NAMALWA (cell line): ENCODE results near the gene CDC14B.
A peak's percentile ranks its signal among the peaks of the same experiment; 100 is the strongest.
"Not testable (repeated sequence)": the region's sequence is repeated elsewhere in the genome, so short reads cannot be mapped to it uniquely, and the experiment has no call there.

Source experiments
- DNase-seq: peaks from one replicate; pipeline ENCODE4 v3.0.0-alpha.2; 2015; ENCODE audit warnings: low spot score

The CDC14B gene

GRCh38 chr9:96619491-96620180 lies at the start of gene CDC14B:
Gene CDC14B, minus strand, starts transcription at chr9:96619843. Its CDS starts 465 bp downstream, at chr9:96619378.
- DNase-seq, result no peak

DNA sequence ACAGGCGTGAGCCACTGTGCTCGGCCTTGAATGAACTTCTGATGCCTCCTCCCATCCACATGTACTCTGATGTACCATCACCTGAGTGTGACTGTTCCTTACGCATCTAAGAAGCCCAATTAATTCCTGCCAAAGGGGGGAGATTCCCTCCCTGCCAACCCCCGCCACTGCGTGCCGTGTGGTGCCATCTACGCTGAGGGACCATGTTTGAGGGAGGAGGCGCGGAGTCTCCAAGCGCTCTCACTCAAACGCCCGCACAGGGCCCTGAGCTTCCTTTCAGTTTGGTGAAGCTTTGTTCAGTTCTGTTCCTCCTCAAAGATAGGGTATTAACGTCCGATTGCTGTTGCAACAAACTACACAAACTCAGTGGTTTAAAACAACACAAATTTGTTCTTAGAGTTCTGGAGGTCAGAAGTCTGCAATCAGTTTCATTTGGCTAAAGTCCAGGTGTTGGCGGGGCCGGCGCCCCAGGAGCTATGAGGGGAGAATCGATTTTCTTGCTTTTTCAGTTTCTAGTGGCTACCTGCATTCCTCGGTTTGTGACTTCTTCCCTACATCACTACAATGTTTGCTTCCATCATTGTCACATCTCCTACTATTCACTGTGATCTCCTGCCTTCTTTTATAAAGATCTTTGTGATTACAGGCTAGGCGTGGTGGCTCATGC lies 49.4 kb upstream of the CDC14B start:
- no peak for DNase-seq

- no peak for DNase-seq
These were observed 47.7 kb upstream of the CDC14B start for GRCh38 chr9:96667363-96667728.

DNA sequence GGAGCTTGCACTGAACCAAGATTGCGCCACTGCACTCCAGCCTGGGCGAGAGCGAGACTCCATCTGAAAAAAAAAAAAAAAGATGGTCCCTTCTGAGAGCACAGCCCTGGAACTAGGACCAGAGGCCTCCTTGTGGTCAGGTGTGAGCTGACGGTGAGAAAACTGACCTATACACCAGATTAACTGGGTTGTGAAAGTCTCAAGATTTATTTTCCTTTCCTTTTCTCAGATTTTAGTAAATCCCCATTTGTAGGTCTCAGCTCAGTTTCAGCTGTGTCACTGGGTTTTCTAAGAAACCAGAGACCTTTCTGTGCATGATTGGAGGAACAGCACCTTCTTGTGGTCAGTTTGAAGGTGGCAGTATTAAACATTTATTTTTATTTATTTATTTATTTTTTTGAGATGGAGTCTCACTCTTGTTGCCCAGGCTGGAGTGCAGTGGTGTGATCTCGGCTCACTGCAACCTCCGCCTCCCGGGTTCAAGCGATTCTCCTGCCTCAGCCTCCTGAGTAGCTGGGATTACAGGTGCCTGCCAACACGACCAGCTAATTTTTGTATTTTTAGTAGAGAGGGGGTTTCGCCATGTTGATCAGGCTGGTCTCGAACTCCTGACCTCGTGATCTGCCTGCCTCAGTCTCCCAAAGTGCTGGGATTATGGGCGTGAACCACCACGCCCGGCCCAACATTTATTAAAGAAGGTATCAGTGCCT lies 47.2 kb upstream of the CDC14B start:
- DNase-seq, result peak; percentile 75

DNA sequence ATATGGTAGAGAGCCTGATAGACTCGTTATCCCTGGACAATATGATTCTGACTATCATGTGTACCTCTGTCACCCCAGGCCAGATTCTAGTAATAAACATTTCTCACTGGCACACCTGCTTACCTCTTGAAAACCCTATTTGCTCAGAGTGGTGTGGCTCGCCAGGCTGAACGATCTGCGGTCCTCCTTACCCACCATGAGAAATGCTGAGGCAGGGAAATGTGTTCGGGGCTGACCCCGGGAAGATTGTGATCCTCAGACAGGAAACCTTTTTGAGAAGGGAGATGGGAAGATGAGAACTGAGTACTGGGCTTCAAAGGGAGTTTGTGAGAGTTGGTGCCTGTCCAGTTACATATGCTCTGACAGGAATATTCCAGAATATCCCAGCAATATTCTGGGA lies 46.1 kb upstream of the CDC14B start:
- no peak for DNase-seq

DNA sequence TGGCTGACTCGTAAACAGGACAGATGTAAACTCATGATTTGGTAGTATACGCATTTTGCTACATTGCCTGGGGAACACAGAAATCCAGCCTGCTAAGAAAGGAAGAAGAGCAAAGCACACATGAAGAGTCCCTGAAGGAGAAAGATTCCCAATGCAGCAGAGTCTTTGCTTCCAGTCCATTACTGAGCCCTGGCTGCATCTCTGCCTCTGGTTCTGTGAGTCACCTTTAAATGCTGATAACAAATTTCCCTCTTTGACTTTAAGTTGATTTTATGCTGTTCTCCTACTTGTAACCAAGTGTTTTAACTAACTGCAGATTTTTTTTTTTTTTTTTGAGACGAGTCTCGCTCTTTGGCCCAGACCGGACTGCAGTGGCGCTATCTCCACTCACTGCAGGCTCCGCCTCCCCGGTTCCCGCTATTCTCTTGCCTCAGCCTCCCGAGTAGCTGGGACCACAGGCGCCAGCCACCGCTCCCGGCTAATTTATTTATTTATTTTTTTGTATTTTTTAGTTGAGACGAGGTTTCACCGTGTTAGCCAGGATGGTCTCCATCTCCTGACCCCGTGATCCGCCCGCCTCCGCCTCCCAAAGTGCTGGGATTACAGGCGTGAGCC lies 44.0 kb upstream of the CDC14B start:
- no peak for DNase-seq

DNA sequence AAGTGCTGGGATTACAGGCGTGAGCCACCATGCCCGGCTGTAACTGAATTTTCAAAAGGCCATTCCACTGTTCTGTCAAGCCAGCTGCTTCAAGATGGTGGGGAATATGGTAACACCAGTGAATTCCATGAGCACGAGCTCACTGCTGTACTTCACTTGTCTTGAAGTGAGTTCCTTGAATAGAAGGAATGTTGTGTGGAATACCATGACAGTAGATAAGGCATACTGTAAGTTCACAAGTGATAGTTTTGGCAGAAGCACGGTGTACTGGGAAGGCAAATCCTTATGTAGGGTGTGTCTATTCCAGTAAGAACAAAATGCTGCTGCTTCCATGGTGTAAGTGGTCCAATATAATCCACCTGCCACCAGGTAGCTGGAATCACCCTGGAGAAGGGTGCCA lies 42.1 kb upstream of the CDC14B start:
- no peak for DNase-seq

DNA sequence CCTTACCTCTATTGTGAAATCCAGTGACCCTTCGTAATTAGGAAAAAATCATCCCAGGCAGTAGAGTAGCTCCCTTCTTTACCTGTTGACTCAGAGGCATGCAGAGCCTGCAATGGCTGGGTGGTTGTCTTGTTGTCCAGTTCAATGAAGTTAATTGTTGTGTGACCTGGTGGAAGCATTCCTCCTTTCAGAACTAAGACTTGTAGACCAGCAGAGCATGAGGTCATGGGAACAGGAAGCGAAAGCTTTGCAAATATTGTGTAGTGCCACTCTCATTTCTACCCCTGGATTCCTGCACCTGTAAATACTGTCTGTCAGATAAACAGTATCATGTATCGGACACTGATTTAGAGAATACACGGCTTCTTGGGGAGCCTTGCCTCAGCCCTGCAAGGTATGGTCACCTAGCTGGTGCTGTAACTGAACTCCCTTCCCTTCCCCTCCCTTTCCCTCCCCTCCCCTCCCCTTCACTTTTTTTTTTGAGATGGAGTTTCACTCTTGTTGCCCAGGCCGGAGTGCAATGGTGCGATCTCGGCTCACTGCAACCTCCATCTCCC lies 41.1 kb upstream of the CDC14B start:
- no peak for DNase-seq

- no peak for DNase-seq
These were observed 35.7 kb upstream of the CDC14B start, which contains the start of gene PRXL2C for GRCh38 chr9:96655198-96655851. Gene PRXL2C, minus strand, starts transcription at chr9:96655317. Its CDS starts 36 bp downstream, at chr9:96655281.

DNA sequence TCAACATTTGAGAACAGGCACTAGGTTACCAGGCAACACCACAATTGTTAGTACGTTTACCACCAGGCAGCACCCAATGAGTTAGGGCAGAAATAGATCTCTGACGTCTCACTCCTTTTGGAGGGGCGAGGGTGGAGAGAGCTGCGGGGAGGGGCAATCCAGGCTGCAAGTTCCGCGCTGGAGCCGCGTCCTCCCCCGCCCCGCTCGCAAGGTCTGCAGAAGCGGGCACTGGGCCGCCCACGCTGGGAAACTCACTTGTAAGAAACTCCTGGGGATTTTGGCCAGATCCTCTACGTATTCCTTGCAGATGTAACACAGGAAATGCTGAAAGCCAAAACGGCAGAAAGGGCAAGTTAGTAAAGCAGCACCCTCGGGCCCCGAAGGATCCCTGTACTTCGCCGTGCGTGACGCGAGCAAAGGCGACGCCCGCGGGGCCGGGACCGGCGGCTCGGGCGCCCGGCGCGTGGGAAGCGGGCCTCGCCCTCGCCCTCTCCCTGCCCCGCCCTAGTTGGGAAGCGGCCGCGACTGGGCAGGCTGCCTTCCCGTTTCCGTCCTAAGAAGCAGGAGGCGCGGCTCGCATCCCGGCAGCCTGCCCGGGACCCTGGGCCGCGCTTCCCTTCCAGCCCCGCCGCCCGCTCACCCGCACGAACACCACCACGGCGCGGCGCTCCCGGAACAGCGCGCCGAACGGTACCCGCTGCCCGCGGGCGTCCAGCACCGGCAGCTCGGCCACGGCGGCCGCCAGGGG lies 35.0 kb upstream of the CDC14B start:
- DNase-seq, result no peak

- DNase-seq, result peak; percentile 42
These were observed 32.0 kb upstream of the CDC14B start for GRCh38 chr9:96651626-96652025.

DNA sequence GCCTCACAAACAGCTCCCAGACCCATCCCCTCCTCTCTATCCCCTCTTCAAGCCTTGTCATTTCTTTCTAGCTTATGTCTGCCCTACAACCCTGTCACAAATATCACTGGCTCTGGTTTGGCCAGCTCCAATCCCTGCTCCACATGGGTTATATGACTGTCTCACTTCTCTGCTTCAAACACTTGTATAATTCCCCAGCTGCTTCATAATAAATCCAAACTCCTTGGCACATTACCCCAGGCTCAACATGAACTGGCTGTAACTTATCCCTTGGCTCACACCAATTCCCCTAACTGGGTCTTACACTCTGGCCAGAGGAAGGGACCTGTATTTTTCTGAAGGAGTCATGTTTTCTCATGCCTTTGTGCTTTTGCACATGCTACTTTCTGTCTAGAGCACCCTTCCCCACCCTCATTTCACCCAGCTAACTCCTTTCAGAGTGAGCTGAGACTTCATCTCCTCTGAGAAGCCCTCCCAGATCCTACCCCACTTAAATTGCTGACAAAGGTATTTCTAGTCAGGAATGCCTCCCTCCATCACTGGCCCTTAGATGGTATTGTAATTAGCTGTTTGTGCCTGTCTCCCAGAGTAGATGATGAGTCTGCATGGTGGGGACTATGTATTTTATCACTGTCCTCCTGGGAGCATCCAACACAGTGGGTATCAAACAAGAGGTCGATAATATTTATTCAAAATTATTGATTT lies 30.1 kb upstream of the CDC14B start:
- no peak for DNase-seq

GRCh38 chr9:96646081-96646991 lies 26.7 kb upstream of the CDC14B start:
- DNase-seq, result no peak

- no peak for DNase-seq
These were observed 24.5 kb upstream of the CDC14B start for GRCh38 chr9:96644137-96644536.

DNA sequence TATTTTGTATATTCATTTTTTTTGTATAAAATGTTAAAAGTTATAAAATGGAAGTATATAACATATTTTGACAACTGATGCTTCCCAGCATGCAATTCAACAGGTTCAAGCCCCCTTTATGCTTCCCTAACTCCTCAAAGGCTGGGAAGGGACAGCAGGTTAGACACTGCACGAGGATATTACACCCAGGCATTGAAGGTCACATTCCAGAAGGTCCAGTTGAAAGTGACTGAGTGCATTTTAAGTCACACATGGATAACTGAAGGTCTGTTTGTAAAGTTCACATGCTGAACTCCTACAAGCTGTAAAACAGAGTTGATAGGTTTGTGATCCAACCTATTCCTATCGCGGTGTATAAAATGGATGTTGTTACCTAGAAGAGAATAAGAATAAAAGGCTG lies 21.9 kb upstream of the CDC14B start:
- DNase-seq, result no peak

DNA sequence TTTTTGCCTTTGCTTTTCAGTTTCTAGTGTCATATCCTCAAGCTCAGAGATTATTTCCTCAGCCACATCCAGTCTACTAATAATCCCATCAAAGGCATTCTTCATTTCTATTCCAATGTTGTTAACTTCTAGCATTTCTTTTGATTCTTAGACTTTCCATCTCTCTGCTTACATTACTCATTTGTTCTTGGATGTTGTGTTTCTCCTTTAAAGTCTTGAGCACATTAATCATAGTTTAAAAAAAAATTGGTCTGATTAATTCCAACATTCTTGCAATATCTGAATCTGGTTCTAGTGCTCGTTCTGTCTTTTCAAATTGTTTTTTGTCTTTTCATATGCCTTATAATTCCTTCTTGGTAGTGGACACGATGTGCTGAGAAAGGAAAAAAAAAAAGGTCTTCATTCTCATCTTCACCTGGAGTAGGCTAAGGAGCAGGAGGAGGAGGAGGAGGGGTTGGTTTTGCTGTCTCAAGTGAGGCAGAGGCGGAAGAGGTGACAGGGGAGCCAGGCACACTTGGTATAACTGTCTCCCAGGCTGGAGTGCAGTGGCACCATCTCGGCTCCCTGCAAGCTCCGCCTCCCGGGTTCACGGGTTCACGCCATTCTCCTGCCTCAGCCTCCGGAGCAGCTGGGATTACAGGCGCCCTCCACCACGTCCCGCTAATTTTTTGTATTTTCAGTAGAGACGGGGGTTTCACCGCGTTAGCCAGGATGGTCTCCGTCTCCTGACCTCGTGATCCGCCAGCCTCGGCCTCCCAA lies 19.1 kb upstream of the CDC14B start:
- no peak for DNase-seq

DNA sequence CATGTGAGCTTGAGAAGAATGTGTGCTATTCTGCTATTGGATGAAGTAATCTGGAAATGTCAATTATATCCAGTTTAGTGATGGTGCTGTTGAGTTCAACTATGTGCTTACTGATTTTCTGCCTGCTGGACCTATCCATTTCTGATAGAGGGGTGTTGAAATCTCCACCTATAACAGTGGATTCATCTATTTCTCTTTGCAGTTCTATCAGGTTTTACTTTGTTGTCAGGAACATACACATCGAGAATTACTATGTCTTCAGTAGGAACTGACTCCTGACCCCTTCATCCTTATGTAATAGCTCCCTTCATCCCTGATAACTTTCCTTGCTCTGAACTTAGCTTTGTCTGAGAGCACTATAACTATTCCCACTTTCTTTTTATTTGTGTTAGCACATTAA lies 16.7 kb upstream of the CDC14B start:
- DNase-seq, result no peak

- DNase-seq, result not testable (repeated sequence)
These were observed 13.9 kb upstream of the CDC14B start for GRCh38 chr9:96633579-96633978.

DNA sequence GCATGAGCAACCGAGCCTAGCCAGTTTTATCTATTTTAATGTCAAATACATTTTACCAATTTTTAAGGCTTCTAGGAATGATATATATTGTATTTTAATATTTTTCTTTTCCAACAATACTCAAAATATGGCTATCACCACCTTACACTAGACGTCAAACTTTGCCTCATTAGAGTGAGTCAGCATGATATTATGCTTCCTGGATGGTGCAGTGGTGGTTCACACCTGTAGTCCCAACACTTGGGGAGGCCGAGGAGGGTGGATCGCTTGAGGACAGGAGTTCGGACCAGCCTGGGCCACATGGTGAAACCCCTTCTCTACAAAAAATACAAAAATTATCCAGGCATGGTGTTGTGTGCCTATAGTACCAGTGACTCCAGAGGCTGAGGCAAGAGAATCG lies 7.3 kb upstream of the CDC14B start:
- DNase-seq, result no peak
